MV-4-11 (cell line): ENCODE measurements around the gene RBM45.

Source experiments
- DNase-seq: peaks from one replicate; lab custom pipeline; 2025; lab: John Stamatoyannopoulos, UW

The RBM45 gene

GRCh38 chr2:178159966-178160365 lies 47.7 kb downstream of the RBM45 start:
- DNase-seq: no peak

GRCh38 chr2:178160601-178161000 lies 48.4 kb downstream of the RBM45 start:
- no peak for DNase-seq

- DNase-seq: peak; percentile 15
Observed at GRCh38 chr2:178163395-178163794, 51.2 kb downstream of the RBM45 start.

GRCh38 chr2:178163911-178164310 lies 51.7 kb downstream of the RBM45 start:
- DNase-seq: no peak

- no peak for DNase-seq
Observed at GRCh38 chr2:178173657-178174056, 61.4 kb downstream of the RBM45 start.

- DNase-seq: peak; percentile 65
Observed at GRCh38 chr2:178177066-178177679, 64.9 kb downstream of the RBM45 start.
